ENCODE results near the gene RABGGTA. TPM values are rescaled to one million over a fixed set of nuclear protein-coding genes. Genes with fewer than 3 reads are reported as not detected.
A peak's percentile ranks its signal among the peaks of the same experiment; 100 is the strongest.

Gene RABGGTA
- total RNA-seq, 1 donor from 2014 or later: 54.9 TPM

GRCh38 chr14:24311837-24312615 lies 40.6 kb upstream of the RABGGTA start:
- intact Hi-C loops (cut with DNase I): loop anchor here (1.0 kb wide), 1 partner anchor 12 kb away; no protein-coding TSS in a partner anchor
- peak overlapping the region; percentile 65 to 68 for H3K27ac ChIP-seq
- H3K27me3 ChIP-seq: peaks cover 4% of the 10 kb centered on the region
- peak overlapping the region; percentile 61 to 68 for H3K4me3 ChIP-seq
- TF ChIP-seq, protein P1, sequence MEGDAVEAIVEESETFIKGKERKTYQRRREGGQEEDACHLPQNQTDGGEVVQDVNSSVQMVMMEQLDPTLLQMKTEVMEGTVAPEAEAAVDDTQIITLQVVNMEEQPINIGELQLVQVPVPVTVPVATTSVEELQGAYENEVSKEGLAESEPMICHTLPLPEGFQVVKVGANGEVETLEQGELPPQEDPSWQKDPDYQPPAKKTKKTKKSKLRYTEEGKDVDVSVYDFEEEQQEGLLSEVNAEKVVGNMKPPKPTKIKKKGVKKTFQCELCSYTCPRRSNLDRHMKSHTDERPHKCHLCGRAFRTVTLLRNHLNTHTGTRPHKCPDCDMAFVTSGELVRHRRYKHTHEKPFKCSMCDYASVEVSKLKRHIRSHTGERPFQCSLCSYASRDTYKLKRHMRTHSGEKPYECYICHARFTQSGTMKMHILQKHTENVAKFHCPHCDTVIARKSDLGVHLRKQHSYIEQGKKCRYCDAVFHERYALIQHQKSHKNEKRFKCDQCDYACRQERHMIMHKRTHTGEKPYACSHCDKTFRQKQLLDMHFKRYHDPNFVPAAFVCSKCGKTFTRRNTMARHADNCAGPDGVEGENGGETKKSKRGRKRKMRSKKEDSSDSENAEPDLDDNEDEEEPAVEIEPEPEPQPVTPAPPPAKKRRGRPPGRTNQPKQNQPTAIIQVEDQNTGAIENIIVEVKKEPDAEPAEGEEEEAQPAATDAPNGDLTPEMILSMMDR (IDR thresholded peaks at IDR 0.05): no peak
- H3K4me1 ChIP-seq: peaks cover 8 to 20% of the 10 kb centered on the region in 2 donors
- peaks cover 0 to 1% of the 10 kb centered on the region in 2 donors for H3K36me3 ChIP-seq
- no peaks in the 10 kb centered on the region for H3K9me3 ChIP-seq
- no peak for DNase-seq (ENCODE audit: low spot score in 2 of 2)

DNA sequence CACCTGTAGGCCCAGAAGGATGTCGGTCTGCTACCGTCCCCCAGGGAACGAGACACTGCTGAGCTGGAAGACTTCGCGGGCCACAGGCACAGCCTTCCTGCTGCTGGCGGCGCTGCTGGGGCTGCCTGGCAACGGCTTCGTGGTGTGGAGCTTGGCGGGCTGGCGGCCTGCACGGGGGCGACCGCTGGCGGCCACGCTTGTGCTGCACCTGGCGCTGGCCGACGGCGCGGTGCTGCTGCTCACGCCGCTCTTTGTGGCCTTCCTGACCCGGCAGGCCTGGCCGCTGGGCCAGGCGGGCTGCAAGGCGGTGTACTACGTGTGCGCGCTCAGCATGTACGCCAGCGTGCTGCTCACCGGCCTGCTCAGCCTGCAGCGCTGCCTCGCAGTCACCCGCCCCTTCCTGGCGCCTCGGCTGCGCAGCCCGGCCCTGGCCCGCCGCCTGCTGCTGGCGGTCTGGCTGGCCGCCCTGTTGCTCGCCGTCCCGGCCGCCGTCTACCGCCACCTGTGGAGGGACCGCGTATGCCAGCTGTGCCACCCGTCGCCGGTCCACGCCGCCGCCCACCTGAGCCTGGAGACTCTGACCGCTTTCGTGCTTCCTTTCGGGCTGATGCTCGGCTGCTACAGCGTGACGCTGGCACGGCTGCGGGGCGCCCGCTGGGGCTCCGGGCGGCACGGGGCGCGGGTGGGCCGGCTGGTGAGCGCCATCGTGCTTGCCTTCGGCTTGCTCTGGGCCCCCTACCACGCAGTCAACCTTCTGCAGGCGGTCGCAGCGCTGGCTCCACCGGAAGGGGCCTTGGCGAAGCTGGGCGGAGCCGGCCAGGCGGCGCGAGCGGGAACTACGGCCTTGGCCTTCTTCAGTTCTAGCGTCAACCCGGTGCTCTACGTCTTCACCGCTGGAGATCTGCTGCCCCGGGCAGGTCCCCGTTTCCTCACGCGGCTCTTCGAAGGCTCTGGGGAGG lies 39.5 kb upstream of the RABGGTA start, which contains the start of gene LTB4R:
TSS of gene LTB4R (plus strand) at position 857 of the 959 bp plus-strand sequence. CDS start 4,150 bp downstream, outside the sequence.
- TF ChIP-seq, protein P1 (IDR thresholded peaks at IDR 0.05): peak in 2 of 3 experiments; percentile 21 to 52
- peaks cover 8 to 14% of the 10 kb centered on the region in 2 donors for H3K4me1 ChIP-seq
- intact Hi-C loops (cut with DNase I): loop anchor here (1.0 kb wide), 1 partner anchor 11 kb away; no protein-coding TSS in a partner anchor

DNA sequence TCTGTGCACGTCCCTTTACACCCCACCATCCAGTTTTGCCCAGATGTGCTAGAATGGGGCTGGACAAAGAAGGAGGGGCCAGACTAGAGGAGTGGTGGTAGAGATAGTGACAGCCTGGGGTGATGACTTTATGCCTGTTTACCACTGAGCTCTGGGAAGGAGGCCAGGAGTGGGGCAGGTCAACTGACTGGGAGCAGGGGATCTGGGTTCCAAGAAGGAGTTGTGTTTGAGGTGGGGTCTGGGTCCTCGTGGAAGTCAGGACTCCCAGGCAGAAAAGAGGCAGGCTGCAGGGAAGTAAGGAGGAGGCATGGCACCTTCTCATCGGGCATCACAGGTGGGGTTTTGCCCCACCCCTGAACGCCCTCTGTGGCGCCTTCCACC lies 38.9 kb upstream of the RABGGTA start:
- peaks cover 16 to 19% of the 10 kb centered on the region in 2 donors for H3K36me3 ChIP-seq
- TF ChIP-seq, protein P1 (IDR thresholded peaks at IDR 0.05): no peak
- H3K4me3 ChIP-seq: peak overlapping the region; percentile 61 to 68
- intact Hi-C loops (cut with DNase I): no loop called here
- H3K27ac ChIP-seq: peak overlapping the region; percentile 65 to 68
- no peaks in the 10 kb centered on the region for H3K27me3 ChIP-seq
- peaks cover 8 to 14% of the 10 kb centered on the region in 2 donors for H3K4me1 ChIP-seq
- no peak for DNase-seq (ENCODE audit: low spot score in 2 of 2)
- H3K9me3 ChIP-seq: no peaks in the 10 kb centered on the region

More for the DNA sequence above, 39.5 kb upstream of the RABGGTA start, which contains the start of gene LTB4R:
- Histone ChIP-seq H3K27me3 (no peaks in the 10 kb centered on the region), H3K9me3 (no peaks in the 10 kb centered on the region), H3K4me3 (peak within 1 kb of the TSS; percentile 61 to 68), H3K27ac (peak within 1 kb of the TSS; percentile 65 to 68), H3K36me3 (peaks cover 10 to 12% of the 10 kb centered on the region in 2 donors)
- DNase-seq (ENCODE audit: low spot score in 2 of 2): peak in 1 of 2 donors; percentile 81

DNA sequence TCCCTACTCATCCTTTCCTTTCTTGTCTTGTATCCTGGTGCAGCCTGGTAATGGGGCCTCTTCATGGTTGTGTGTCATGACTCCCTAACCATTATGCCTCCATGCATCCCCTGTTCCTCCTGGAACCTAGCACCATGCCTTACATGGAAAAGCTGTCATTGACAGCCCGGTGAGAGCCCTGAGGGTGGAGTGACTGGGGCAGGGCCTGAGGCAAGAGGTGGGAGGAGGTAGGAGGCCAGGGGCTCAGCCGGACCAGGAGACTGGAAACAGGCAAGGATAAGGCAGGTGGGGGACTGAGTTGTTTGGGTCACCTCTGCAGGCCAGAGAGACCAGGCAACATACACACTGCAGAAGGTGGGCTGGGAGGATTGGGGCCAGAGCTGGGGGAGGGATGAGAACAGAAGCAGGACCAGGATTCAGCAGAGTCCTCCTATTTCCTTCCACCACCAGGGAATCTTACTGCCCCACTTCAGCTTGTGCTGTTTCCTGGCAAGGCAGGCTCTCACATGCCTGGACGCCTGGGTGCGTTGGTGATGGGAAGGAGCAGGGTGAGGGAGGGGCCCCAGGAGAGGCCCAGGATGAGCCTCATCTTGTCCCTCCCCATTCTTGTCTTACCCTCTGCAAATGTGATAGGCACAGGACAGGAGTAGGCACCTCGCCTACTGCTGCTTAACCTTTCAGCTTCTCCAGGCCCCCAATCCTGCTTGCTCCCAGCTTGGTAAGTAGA lies 38.3 kb upstream of the RABGGTA start, which contains the start of gene LTB4R2:
TSS of gene LTB4R2 (plus strand) at position 603 of the 727 bp plus-strand sequence. CDS start 525 bp downstream, outside the sequence.
- Histone ChIP-seq H3K4me1 (peaks cover 8 to 14% of the 10 kb centered on the region in 2 donors), H3K36me3 (peaks cover 22 to 24% of the 10 kb centered on the region in 2 donors), H3K27me3 (no peaks in the 10 kb centered on the region), H3K27ac (peak within 1 kb of the TSS; percentile 65 to 68), H3K9me3 (no peaks in the 10 kb centered on the region), H3K4me3 (peak within 1 kb of the TSS; percentile 61 to 68)
- DNase-seq (ENCODE audit: low spot score in 2 of 2): no peak
- intact Hi-C loops (cut with DNase I): loop anchor here (2.0 kb wide), 1 partner anchor 67 kb away; the partner anchor contains the start of gene TINF2
- TF ChIP-seq, protein P1 (IDR thresholded peaks at IDR 0.05): no peak
